Left ventricle myocardium inferior (tissue), 1 donor: ENCODE data around the gene WAS. TPM values are rescaled to one million over a fixed set of nuclear protein-coding genes. Genes with fewer than 3 reads are reported as not detected.

ENCODE experiments used
- total RNA-seq: library from RNA; stranded (reverse); fragmentation: NEBNext Ultra II Directional; extraction: Animal tissue kit (Norgen Biotek cat#: 25700); gene quantifications from one replicate; pipeline ENCODE4 v1.2.1, GENCODE V29; 2021
- donor health status: DM: no; HTN: yes; CAD: no; lungs with severe emphysema.

Gene WAS
- total RNA-seq, 1 donor from 2014 or later = 2.3 TPM

Other genes with a start within 250 kb of the WAS start
- 0.71 TPM for gene SLC38A5, start 213.5 kb upstream of the WAS start, total RNA-seq
- gene FTSJ1, start 207.6 kb upstream of the WAS start, total RNA-seq = 15.3 TPM
- gene PORCN, start 174.8 kb upstream of the WAS start, total RNA-seq = 13.6 TPM
- gene EBP, start 162.0 kb upstream of the WAS start, total RNA-seq = 48.9 TPM
- 14.5 TPM for gene TBC1D25, start 144.1 kb upstream of the WAS start, total RNA-seq
- 121 TPM for gene RBM3, start 109.3 kb upstream of the WAS start, total RNA-seq
- gene WDR13, start 86.3 kb upstream of the WAS start, total RNA-seq = 137 TPM
- 2.6 TPM for gene SUV39H1, start 12.9 kb downstream of the WAS start, total RNA-seq
- gene GLOD5, start 77.9 kb downstream of the WAS start, total RNA-seq = not detected
- gene GATA1, start 102.8 kb downstream of the WAS start, total RNA-seq = not detected
- 39.7 TPM for gene HDAC6, start 118.3 kb downstream of the WAS start, total RNA-seq
- gene ERAS, start 142.7 kb downstream of the WAS start, total RNA-seq = not detected
- gene PCSK1N, start 151.8 kb downstream of the WAS start, total RNA-seq = not detected
- gene TIMM17B, start 214.0 kb downstream of the WAS start, total RNA-seq = 76.1 TPM
- gene PQBP1, start 214.1 kb downstream of the WAS start, total RNA-seq = 60.3 TPM
- gene SLC35A2, start 227.8 kb downstream of the WAS start, total RNA-seq = 10.4 TPM
- gene PIM2, start 235.2 kb downstream of the WAS start, total RNA-seq = 3.3 TPM